LNCAP (cell line): ENCODE data around the gene RPH3AL.
A peak's percentile ranks its signal among the peaks of the same experiment; 100 is the strongest.

ENCODE experiments used
- TF ChIP-seq, protein P1 (sequence below): fragments of 450-650 bp; IDR thresholded peaks from 2 replicates; pipeline ENCODE4 v1.5.1; 2017; ENCODE audit warnings: mild to moderate bottlenecking

Gene RPH3AL

DNA sequence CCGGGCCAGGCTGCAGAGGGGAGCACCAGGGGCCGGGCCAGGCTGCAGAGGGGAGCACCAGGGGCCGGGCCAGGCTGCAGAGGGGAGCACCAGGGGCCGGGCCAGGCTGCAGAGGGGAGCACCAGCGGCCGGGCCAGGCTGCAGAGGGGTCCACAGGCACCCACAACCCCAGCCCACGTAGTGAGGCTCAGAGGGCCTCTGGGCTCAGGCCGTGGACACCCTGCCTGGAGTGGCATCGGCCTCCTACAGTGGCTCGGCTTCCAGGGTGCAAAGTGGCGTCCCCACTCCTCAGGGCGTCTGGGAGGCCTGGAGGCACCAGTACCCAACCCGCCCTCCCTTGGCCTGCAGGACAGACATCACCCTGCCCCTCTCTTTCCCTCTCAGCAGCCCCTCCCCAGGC is 180.7 kb downstream of the RPH3AL start:
- TF ChIP-seq, protein P1, sequence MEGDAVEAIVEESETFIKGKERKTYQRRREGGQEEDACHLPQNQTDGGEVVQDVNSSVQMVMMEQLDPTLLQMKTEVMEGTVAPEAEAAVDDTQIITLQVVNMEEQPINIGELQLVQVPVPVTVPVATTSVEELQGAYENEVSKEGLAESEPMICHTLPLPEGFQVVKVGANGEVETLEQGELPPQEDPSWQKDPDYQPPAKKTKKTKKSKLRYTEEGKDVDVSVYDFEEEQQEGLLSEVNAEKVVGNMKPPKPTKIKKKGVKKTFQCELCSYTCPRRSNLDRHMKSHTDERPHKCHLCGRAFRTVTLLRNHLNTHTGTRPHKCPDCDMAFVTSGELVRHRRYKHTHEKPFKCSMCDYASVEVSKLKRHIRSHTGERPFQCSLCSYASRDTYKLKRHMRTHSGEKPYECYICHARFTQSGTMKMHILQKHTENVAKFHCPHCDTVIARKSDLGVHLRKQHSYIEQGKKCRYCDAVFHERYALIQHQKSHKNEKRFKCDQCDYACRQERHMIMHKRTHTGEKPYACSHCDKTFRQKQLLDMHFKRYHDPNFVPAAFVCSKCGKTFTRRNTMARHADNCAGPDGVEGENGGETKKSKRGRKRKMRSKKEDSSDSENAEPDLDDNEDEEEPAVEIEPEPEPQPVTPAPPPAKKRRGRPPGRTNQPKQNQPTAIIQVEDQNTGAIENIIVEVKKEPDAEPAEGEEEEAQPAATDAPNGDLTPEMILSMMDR = no peak

DNA sequence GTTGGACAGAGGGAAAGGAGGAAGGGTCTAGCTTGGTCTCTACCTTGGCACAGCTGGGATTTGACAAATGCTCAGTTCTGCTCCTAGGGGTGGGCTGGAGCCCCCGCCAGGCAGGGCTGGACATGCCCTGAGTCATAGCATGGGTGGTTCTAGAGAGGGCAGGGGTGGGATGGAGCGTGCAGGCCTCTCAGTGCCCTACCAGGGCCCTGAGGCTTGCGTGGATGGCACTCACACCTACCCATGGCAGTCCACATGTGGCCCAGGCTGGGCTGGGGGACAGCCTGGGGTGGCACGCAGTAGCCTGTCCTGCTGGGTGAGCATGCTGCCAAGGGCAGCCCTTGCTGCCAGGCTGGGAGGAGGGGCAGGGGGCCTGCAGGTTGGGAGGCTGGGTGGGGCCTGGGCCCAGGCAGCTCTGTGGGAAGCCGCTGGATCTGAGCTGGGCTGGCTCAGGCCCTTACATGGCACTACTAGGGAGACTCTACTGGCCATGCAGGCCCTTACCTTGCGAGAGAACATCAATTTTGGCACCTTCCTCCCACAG is 182.4 kb downstream of the RPH3AL start:
- TF ChIP-seq, protein P1 = no peak

DNA sequence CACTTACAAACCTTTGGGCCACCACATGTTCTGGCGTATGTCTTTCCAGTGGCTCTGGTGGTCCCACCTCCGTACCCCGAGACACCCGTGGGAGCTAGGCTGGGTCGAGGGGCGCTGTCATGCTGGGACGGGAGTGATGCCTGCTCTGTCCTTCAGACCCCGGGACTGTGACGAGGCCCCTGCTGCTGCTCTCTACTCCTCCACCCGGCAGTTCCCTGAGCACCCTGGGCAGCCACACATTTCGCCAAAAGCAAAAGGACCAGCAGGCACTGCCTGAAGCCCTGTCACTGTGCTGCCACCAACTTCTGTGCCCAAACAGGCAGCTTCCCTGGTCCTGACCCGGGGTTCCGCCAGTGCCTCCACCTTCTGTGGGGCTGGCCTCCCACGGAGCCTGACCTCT is 186.7 kb downstream of the RPH3AL start:
- TF ChIP-seq, protein P1 = no peak

DNA sequence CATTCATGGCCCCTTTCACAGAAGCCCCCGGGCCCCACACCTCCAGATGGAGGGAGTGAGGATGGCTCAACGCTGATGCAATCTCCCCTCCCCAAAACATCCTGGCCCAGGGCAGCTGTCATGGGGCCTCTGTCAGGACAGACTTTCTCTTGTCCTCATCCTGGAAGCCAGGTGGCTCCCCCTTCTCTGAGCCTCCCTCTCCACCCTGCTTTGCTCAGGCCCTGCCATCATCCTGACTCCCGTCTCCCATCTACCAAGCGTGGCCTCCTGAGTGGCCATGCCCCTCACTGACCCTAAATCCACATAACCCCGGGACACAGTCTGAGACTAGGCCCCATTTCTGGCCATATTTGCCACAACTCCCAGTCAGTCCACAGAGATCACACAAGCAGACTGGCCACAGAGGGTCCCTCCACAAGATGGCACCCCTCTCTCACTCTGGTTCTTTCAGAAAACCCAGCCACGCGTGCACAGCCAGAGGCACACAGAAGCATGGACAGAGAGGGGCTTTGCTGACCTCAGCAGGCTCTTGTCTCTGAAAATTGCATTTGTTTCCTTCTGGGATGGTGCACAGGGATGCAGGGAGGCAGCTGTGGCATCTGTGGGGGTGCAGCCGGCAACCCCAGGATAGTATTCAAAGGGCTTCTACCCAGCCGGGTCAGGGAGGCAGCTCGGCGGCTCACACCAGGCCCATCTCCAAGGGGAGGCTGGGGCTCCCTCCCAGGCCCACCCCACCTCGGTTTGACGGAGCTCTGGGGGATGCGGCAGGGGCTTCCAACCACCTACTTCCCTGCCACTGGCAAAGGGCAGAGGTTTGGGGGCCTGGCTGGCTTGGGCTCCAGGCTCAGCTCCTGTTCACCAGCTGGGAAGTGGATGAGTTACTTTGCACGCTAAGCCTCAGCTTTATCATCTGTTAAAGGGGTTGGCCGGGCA is 188.0 kb downstream of the RPH3AL start:
- TF ChIP-seq, protein P1 = peak; percentile 52

DNA sequence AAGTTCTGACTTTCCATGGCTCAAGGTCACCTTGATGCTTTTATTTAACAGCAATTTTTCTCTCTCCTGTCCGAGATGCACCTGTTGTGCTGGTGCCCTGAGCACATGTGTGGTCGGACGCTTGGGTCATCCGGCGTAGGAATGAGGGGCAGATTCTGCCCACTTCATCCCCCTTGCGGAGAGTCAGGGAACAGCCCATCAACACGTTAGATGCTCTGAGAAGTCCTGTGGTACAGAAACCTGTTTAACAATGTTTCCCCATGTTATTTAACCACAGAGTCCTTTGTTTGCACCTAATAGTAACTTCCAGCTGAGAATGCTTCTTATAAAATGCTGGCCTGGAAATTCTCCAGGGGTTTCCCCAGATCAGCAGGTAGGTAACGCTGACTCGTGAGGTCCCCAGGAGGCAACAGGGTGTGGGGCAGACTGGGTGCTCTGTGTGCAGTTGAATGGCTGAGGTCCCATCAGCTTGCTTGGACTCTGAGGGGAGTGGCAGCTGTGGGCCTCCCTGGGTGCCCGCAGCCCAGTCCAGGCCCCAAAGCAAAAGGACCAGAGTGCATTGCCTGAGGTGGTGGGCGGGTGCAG is 189.0 kb downstream of the RPH3AL start:
- TF ChIP-seq, protein P1 = 0 out of 2 replicates have a peak, but pooled peaks have one; percentile 7

DNA sequence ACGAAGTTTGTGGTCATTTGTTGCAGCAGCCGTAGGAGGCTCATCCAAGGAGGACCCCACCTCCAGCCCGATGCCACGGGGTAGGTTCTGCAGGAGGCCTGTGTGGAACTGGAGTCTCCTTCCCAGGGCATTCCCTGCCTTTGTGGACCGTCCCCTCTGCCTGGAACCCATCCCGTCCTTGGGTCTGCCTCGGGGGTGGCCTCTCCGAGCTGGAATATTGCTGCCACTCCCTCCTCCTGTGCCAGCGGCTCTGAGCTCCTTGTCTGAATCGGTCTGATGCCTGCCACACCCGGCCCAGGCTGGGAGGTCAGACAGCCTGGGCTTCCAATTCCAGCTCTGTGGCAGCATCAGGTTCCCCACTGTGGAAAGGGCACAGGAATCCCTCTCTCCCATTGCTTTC is 189.9 kb downstream of the RPH3AL start:
- TF ChIP-seq, protein P1 = no peak
